NT2/D1 (cell line): ENCODE results near the gene LIPF.

Source experiments
- DNase-seq: peaks from one replicate; pipeline ENCODE4 v3.0.0-alpha.2; 2011; ENCODE audit warnings: low read depth, low spot score
- H3K27me3 ChIP-seq: 2 replicates; pipeline ENCODE4 v1.6.0; 2011; ENCODE audit warnings: mild to moderate bottlenecking; ENCODE audit not compliant: insufficient read length, insufficient read depth
- H3K36me3 ChIP-seq: 2 replicates; pipeline ENCODE4 v1.6.1; 2011; ENCODE audit warnings: mild to moderate bottlenecking, low read length, mixed read lengths; ENCODE audit not compliant: insufficient read depth, insufficient read length
- H3K4me1 ChIP-seq: 2 replicates; pipeline ENCODE4 v1.5.1; 2011; ENCODE audit not compliant: insufficient read depth, insufficient read length
- H3K4me3 ChIP-seq: 2 replicates; pipeline ENCODE4 v1.5.1; 2011; ENCODE audit warnings: low read depth; ENCODE audit not compliant: insufficient read length
- H3K9ac ChIP-seq: 2 replicates; pipeline ENCODE4 v1.6.0; 2011; ENCODE audit warnings: low read depth; ENCODE audit not compliant: insufficient read length
- H3K9me3 ChIP-seq: 2 replicates; pipeline ENCODE4 v1.5.1; 2011; ENCODE audit warnings: mild to moderate bottlenecking, low read length; ENCODE audit not compliant: insufficient read depth
- SUZ12 ChIP-seq: IDR thresholded peaks from 2 replicates; pipeline ENCODE4 v1.6.1; 2011; ENCODE audit not compliant: insufficient read length, insufficient read depth; ENCODE audit errors: extremely low read depth
- YY1 ChIP-seq: IDR thresholded peaks from 2 replicates; pipeline ENCODE4 v1.6.1; 2011; ENCODE audit not compliant: insufficient read length, insufficient read depth
- ZNF274 ChIP-seq: IDR thresholded peaks from 2 replicates; pipeline ENCODE4 v1.6.1; 2011; ENCODE audit warnings: mild to moderate bottlenecking, low read depth, low read length

Gene LIPF

GRCh38 chr10:88672041-88672440, 7.8 kb downstream of the LIPF start:
- no peaks in the 10 kb centered on the region for H3K36me3 ChIP-seq
- no peak for TF ChIP-seq ZNF274
- TF ChIP-seq YY1, result no peak
- H3K9ac ChIP-seq, result no peak overlapping the region
- no peak for DNase-seq
- H3K4me3 ChIP-seq, result no peak overlapping the region
- no peaks in the 10 kb centered on the region for H3K27me3 ChIP-seq
- H3K9me3 ChIP-seq, result no peaks in the 10 kb centered on the region
- no peaks in the 10 kb centered on the region for H3K4me1 ChIP-seq

- H3K4me3 ChIP-seq, result no peak overlapping the region
- H3K4me1 ChIP-seq, result no peaks in the 10 kb centered on the region
- no peak for TF ChIP-seq YY1
- H3K9ac ChIP-seq, result no peak overlapping the region
- H3K27me3 ChIP-seq, result no peaks in the 10 kb centered on the region
- no peaks in the 10 kb centered on the region for H3K36me3 ChIP-seq
- DNase-seq, result no peak
- no peaks in the 10 kb centered on the region for H3K9me3 ChIP-seq
Measured at GRCh38 chr10:88676283-88677060, 12.2 kb downstream of the LIPF start.

GRCh38 chr10:88680958-88681357, 16.7 kb downstream of the LIPF start:
- no peak overlapping the region for H3K4me3 ChIP-seq
- TF ChIP-seq YY1 (no peak), ZNF274 (no peak), SUZ12 (no peak)
- no peaks in the 10 kb centered on the region for H3K36me3 ChIP-seq
- H3K9me3 ChIP-seq, result no peaks in the 10 kb centered on the region
- no peak for DNase-seq
- H3K4me1 ChIP-seq, result no peaks in the 10 kb centered on the region
- no peak overlapping the region for H3K9ac ChIP-seq
- no peaks in the 10 kb centered on the region for H3K27me3 ChIP-seq

- no peak overlapping the region for H3K9ac ChIP-seq
- no peaks in the 10 kb centered on the region for H3K9me3 ChIP-seq
- no peak for DNase-seq
Measured at GRCh38 chr10:88682491-88682890, 18.2 kb downstream of the LIPF start.

GRCh38 chr10:88687853-88688467, 23.7 kb downstream of the LIPF start:
- H3K4me1 ChIP-seq, result no peaks in the 10 kb centered on the region
- no peak for TF ChIP-seq ZNF274
- no peak for TF ChIP-seq YY1
- TF ChIP-seq SUZ12, result no peak
- no peak overlapping the region for H3K4me3 ChIP-seq
- H3K9me3 ChIP-seq, result no peaks in the 10 kb centered on the region
- no peak overlapping the region for H3K9ac ChIP-seq
- DNase-seq, result no peak
- no peaks in the 10 kb centered on the region for H3K36me3 ChIP-seq
- H3K27me3 ChIP-seq, result no peaks in the 10 kb centered on the region

More at GRCh38 chr10:88682491-88682890, 18.2 kb downstream of the LIPF start:
- Histone ChIP-seq H3K27me3 (no peaks in the 10 kb centered on the region), H3K4me1 (no peaks in the 10 kb centered on the region), H3K36me3 (no peaks in the 10 kb centered on the region), H3K4me3 (no peak overlapping the region)
- TF ChIP-seq SUZ12 (no peak), YY1 (no peak), ZNF274 (no peak)

GRCh38 chr10:88689366-88689765, 25.1 kb downstream of the LIPF start:
- Histone ChIP-seq H3K36me3 (no peaks in the 10 kb centered on the region), H3K9me3 (no peaks in the 10 kb centered on the region), H3K27me3 (no peaks in the 10 kb centered on the region), H3K4me3 (no peak overlapping the region), H3K4me1 (no peaks in the 10 kb centered on the region), H3K9ac (no peak overlapping the region)
- no peak for TF ChIP-seq ZNF274
- no peak for TF ChIP-seq SUZ12
- TF ChIP-seq YY1, result no peak
- DNase-seq, result no peak

- Histone ChIP-seq H3K4me3 (no peak overlapping the region), H3K36me3 (no peaks in the 10 kb centered on the region), H3K9me3 (no peaks in the 10 kb centered on the region), H3K27me3 (peaks cover 26% of the 10 kb centered on the region), H3K4me1 (no peaks in the 10 kb centered on the region), H3K9ac (no peak overlapping the region)
- TF ChIP-seq YY1 (no peak), ZNF274 (no peak), SUZ12 (no peak)
- DNase-seq, result no peak
Measured at GRCh38 chr10:88693392-88694020, 29.3 kb downstream of the LIPF start.
